ENCODE measurements around the gene SARDH.

- TF ChIP-seq CTCF (IDR thresholded peaks at IDR 0.05; ENCODE audit: low read length): no peak
- no peak for TF ChIP-seq EZH2 (IDR thresholded peaks at IDR 0.05; ENCODE audit: borderline replicate concordance, low read length)
Observed at GRCh38 chr9:133680976-133681657, 57.0 kb downstream of the SARDH start.
